ENCODE results near the gene DDOST. TPM values are rescaled to one million over a fixed set of nuclear protein-coding genes. Genes with fewer than 3 reads are reported as not detected.

Gene DDOST
- total and polyA plus RNA-seq, 2 experiments from 2014 or later, result 151 to 270 TPM

DNA sequence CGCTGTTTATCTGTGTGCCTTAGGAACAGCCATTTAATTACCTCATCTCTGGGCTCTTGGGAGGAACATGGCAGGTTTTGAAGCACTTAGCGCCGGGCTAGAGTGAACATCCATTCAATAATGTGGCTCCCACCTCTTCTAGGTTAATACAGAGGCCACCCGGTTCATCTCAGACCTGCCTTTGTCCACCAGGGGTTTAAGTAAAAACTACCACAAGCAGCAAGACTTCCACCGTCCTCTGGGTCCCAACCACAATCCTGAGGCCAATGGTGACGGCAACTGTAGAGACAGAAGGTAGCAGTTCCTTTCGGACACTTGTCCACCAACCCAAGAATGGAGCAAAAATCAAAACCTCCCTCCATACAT is 924 bp upstream of the DDOST start (continued):
- TF ChIP-seq ZNF462 (CRISPR knock-in tag; IDR thresholded peaks at IDR 0.05) (no peak), STAT1 (IDR thresholded peaks at IDR 0.05; ENCODE audit: unreplicated experiment) (no peak), CREB1 (CRISPR knock-in tag; IDR thresholded peaks at IDR 0.05; ENCODE audit: low read depth) (no peak)
- TF ChIP-seq, protein P1, sequence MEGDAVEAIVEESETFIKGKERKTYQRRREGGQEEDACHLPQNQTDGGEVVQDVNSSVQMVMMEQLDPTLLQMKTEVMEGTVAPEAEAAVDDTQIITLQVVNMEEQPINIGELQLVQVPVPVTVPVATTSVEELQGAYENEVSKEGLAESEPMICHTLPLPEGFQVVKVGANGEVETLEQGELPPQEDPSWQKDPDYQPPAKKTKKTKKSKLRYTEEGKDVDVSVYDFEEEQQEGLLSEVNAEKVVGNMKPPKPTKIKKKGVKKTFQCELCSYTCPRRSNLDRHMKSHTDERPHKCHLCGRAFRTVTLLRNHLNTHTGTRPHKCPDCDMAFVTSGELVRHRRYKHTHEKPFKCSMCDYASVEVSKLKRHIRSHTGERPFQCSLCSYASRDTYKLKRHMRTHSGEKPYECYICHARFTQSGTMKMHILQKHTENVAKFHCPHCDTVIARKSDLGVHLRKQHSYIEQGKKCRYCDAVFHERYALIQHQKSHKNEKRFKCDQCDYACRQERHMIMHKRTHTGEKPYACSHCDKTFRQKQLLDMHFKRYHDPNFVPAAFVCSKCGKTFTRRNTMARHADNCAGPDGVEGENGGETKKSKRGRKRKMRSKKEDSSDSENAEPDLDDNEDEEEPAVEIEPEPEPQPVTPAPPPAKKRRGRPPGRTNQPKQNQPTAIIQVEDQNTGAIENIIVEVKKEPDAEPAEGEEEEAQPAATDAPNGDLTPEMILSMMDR (conservative IDR thresholded peaks at IDR 0.05; ENCODE audit: low read depth in 2 of 2), result no peak

GRCh38 chr1:20660847-20661206 is 342 bp downstream of the DDOST start:
- DNase-seq (ENCODE audit: low spot score) (no peak), ATAC-seq (peak; percentile 3; the same call in 2 of the 3 replicates)
- Histone ChIP-seq H2AFZ (peak overlapping the region; percentile 66; the same call in 1 of the 2 replicates), H3K36me3 (ENCODE audit: insufficient read depth) (peaks cover 3% of the 10 kb centered on the region; the same call in 1 of the 2 replicates), H3K27me3 (ENCODE audit: insufficient read depth) (no peaks in the 10 kb centered on the region), H3K9me2 (ENCODE audit: insufficient read depth) (no peaks in the 10 kb centered on the region), H4K20me1 (replicated peaks; ENCODE audit: insufficient read depth) (peaks cover 14% of the 10 kb centered on the region), H3F3A (replicated peaks; ENCODE audit: low read depth) (0 out of 2 replicates have a peak, but pooled peaks cover 10% of the 10 kb centered on the region), H3K4me1 (ENCODE audit: insufficient read depth) (peaks cover 11% of the 10 kb centered on the region), H3K27ac (ENCODE audit: low read depth) (no peak overlapping the region), H3K79me2 (replicated peaks; ENCODE audit: insufficient read depth) (peaks cover 50% of the 10 kb centered on the region), H3K4me3 (peak overlapping the region; percentile 98), H3K4me2 (peak overlapping the region; percentile 99)
- TF ChIP-seq ZNF114 (CRISPR knock-in tag; IDR thresholded peaks at IDR 0.05) (no peak), POLR2AphosphoS5 (IDR thresholded peaks at IDR 0.05; ENCODE audit: low read depth) (no peak), EZH2 (IDR thresholded peaks at IDR 0.05; ENCODE audit: low read depth, unreplicated experiment) (no peak), NANOG (IDR thresholded peaks at IDR 0.05; ENCODE audit: borderline replicate concordance) (no peak)
- TF ChIP-seq, protein P1 (conservative IDR thresholded peaks at IDR 0.05; ENCODE audit: low read depth in 2 of 2), result no peak
- TF ChIP-seq, protein P2, sequence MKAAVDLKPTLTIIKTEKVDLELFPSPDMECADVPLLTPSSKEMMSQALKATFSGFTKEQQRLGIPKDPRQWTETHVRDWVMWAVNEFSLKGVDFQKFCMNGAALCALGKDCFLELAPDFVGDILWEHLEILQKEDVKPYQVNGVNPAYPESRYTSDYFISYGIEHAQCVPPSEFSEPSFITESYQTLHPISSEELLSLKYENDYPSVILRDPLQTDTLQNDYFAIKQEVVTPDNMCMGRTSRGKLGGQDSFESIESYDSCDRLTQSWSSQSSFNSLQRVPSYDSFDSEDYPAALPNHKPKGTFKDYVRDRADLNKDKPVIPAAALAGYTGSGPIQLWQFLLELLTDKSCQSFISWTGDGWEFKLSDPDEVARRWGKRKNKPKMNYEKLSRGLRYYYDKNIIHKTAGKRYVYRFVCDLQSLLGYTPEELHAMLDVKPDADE (IDR thresholded peaks at IDR 0.05), result no peak
- Mint-ChIP-seq H3K9me3 (no peaks in the 10 kb centered on the region), H3K4me3 (peak overlapping the region; percentile 98), H3K27ac (peak overlapping the region; percentile 97), H3K36me3 (ENCODE audit: low read depth) (peaks cover 37% of the 10 kb centered on the region), H3K4me1 (peaks cover 18% of the 10 kb centered on the region), H3K27me3 (ENCODE audit: insufficient read depth, low read depth, poor library complexity) (peaks cover 7% of the 10 kb centered on the region)

All from GM23338 (cell line).